Activated T-helper 1 cell treated with anti-CD3 and anti-CD28 coated beads, Interleukin-2, amount 50 U/mL, for 16 hours (primary cell): Measurements from ENCODE around the gene DLL1.

ENCODE experiments used
- DNase-seq, 2 donors: peaks; one replicate each; pipeline ENCODE4 v3.0.0-alpha.2; 2020; ENCODE audit warnings: low read depth in 1 of 2, low spot score in 1 of 2

Gene DLL1

GRCh38 chr6:170283212-170284081 lies 7.4 kb downstream of the DLL1 start:
- no peak for DNase-seq

GRCh38 chr6:170282512-170283158 lies 8.2 kb downstream of the DLL1 start:
- DNase-seq = no peak

- no peak for DNase-seq
Observed at GRCh38 chr6:170281331-170282292, 9.3 kb downstream of the DLL1 start.

GRCh38 chr6:170280689-170281045 lies 10.2 kb downstream of the DLL1 start:
- DNase-seq = no peak

GRCh38 chr6:170279977-170280688 lies 10.7 kb downstream of the DLL1 start:
- DNase-seq = peak in 1 of 2 donors; percentile 30

GRCh38 chr6:170279426-170279825 lies 11.5 kb downstream of the DLL1 start:
- no peak for DNase-seq

GRCh38 chr6:170278743-170279094 lies 12.2 kb downstream of the DLL1 start:
- DNase-seq = no peak

- DNase-seq = no peak
Observed at GRCh38 chr6:170277893-170278742, 12.8 kb downstream of the DLL1 start.

GRCh38 chr6:170276369-170277057 lies 14.4 kb downstream of the DLL1 start:
- DNase-seq = no peak

GRCh38 chr6:170274713-170275560 lies 15.9 kb downstream of the DLL1 start:
- DNase-seq = no peak

- no peak for DNase-seq
Observed at GRCh38 chr6:170273681-170274080, 17.2 kb downstream of the DLL1 start.

- DNase-seq = no peak
Observed at GRCh38 chr6:170273191-170273590, 17.7 kb downstream of the DLL1 start.

GRCh38 chr6:170272341-170273065 lies 18.4 kb downstream of the DLL1 start:
- no peak for DNase-seq

- peak; percentile 21 to 53 for DNase-seq
Observed at GRCh38 chr6:170271771-170272314, 19.0 kb downstream of the DLL1 start.

- DNase-seq = no peak
Observed at GRCh38 chr6:170270984-170271593, 19.8 kb downstream of the DLL1 start.

GRCh38 chr6:170269846-170270541 lies 20.9 kb downstream of the DLL1 start:
- DNase-seq = no peak
